ENCODE measurements around the gene TMCC1.

Gene TMCC1

DNA sequence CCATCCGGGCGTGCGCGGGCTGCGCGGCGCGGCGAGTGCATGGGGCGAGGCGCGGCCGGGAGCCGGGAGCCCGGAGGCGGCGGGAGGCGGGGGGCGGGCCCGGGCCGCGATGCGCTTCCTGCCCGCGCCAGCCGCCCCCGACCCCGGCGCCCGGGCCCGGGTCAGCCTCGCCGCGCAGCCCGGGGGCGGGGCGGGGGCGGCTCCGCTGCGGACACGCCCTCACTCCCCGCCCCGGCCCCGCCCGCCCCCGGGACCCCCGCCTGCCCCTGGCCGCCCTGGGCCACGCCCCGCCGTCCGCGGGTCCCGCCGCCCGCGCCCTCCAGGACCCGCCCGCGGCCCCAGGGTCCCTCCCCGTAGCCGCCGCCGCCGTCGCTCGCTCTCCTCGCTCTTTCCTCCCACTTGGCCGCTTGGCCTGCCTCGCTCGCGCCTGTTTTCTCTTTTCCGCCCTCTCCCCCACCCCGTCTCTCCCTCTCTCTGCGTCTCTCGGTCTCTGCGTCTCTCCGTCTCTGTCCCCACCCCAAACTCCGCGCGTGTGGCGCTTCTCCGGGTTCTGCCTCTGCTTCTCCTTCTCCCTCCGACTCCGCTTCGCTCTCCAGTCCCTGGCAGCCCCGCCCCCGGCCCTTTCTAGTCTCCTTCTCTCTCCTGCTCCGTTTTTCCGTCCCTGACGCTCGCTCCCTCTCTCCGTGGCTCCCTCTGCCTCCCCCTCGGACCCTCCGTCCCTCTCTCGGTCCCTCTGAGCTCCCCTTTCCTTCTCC is 286.7 kb downstream of the TMCC1 start, which contains the start of gene PLXND1:
Gene PLXND1, minus strand, starts transcription at position 41 of the 755 bp plus-strand sequence. Its CDS starts 37 bp downstream, at position 4.
- peak; percentile 25 to 40 for DNase-seq

GRCh38 chr3:129605922-129606635 is 287.4 kb downstream of the TMCC1 start:
- DNase-seq, result peak; percentile 10 to 13

DNA sequence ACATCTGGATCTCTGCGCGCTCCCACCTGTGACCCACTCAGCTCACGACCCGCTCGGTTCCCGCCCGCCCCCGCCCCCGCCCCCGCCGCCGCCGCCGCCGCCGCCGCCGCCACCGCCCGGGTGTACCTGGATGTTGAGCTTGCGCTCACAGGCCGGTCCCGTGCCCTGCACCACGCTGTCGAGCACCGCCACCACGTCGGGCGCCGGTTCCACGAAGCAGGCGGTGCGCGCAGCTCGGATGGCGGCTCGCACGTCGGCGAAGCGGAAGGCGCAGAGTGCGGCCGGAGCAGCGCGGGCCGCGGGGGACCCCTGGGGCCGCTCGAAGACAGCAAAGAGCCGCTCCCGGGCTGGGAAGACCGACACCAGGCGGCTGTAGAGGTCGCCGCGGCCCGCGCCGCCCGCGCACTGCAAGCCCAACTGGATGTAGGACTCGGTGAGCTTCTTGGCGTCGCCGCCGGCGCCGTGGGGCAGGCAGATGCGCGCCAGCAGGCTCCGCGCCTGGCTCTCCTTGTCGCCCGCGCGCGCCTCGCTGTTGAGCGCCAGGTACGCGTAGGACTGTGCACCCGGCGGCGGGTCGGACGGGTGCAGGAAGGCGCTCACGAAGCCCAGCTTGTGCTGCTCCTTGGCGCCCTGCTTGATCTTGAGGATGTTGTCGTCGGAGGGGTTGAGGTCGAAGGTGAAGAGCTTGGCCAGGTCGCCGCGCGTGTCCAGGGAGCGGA is 288.1 kb downstream of the TMCC1 start:
- peak; percentile 35 to 48 for DNase-seq

GRCh38 chr3:129604767-129605166 is 288.7 kb downstream of the TMCC1 start:
- DNase-seq, result no peak

DNA sequence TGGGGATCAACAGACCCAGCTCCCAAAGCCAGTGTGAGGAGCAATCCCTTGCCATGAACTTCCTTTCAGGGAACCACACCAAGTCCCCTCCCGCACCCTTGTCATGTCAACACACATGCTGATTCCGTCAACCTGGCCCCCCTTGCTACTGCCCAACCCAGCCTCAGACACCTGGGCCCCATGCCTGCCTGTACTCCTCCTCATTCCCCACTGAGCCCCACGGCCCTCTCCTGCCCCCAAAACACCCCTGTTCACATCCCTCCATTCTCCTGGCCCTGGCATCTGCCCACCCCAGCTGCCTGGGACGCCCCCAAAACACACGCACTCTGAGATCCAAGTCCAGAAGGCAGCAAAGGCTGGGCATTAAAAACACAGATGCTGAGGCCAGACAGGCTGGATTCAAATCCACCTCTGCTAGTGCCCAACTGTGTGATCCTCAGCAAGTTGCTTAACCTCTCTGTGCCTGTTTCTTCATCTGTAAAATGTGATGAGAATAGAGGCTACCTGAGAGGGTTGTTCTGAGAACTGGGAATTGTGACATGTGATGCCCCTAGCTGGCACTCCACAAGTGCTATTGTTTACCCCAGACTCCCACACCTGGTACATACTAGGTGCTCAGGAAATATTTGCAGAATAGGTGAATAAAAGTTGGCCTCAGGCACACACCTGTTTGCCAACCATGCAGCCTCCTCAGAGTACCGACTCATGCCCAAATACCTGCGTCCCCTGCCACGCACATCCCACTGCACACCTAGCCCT is 289.3 kb downstream of the TMCC1 start:
- no peak for DNase-seq

GRCh38 chr3:129603561-129603942 is 290.0 kb downstream of the TMCC1 start:
- DNase-seq, result no peak

DNA sequence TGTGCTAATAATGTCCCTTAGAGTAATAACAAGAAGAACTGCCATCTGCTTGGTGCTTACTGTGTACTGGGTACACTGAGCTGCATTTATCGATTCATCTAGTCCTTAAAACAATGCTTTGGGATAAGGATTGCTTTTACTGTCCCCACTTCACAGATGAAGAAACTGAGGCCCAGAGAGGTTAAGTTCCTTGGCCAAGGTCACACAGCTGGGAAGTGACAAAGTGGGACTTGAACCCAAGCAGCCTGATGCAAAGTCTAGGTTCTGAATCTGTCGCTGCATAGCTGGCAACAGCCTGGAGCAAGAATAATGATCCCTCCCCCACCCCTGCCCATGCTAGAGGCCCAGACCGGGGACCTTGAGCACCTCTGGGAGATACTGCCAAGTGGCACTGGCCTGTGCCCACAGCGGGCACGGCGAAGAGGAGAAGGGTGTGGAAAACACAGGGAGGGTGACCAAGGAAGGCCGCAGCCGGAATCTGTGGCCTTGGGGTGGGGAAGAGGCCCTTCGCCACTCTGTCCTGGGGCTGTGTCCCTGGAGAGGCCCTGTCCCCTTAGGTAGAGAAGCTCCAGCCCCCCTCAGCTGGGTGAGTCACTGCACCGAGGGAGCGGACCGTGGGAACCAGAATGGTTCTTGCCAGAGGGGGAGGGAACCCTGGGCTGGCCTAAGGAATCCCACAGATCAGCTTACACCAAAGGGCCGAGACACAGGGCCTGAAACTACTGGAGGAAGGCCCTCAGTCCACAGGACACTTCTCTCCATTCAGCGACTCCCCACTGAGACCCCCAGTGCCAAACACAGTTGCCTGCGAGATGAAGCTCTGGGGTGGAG is 290.6 kb downstream of the TMCC1 start:
- no peak for DNase-seq

GRCh38 chr3:129602309-129602708 is 291.2 kb downstream of the TMCC1 start:
- no peak for DNase-seq

DNA sequence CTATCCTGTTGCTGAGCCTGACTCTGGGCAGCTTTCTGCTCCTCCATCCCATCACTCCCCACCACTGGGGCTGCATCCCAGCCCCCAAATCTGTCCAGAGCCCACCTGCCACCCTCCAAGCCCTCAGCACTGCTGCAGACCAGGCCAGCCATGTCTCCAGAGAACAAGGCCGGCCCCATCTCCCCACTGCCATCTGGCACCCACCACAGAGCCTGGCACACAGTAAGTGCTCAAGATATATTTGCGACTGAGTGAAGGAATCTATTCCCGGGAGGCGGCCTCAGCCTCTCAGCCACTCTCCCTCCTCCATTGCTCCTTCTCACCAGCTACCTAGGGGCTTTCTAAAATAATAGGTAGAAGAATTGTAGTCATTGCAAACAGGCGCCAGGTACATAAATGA is 291.8 kb downstream of the TMCC1 start:
- no peak for DNase-seq

GRCh38 chr3:129600348-129600747 is 293.2 kb downstream of the TMCC1 start:
- no peak for DNase-seq

- no peak for DNase-seq
Measured at GRCh38 chr3:129599607-129600006, 293.9 kb downstream of the TMCC1 start.

DNA sequence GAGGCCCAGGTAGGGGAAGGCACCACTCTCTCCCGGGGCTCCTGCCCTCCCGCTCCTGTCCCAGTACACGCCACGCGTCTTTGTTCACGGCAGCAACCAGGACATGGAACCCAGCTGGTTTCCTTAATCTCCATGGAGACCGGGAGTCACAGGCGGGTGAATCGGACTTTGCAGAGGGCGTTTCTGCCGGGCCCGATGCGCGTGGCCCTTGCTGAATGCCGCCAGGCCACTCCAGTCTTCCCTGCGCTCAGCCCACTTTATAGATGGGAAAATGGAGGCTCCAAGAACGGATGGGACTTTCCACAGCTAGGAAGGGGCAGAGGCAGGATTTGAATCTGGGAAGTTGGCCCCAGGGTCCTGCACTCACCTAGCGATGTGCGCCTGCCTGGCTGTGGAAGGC is 294.4 kb downstream of the TMCC1 start:
- no peak for DNase-seq

- DNase-seq, result no peak
Measured at GRCh38 chr3:129598484-129598883, 295.0 kb downstream of the TMCC1 start.

DNA sequence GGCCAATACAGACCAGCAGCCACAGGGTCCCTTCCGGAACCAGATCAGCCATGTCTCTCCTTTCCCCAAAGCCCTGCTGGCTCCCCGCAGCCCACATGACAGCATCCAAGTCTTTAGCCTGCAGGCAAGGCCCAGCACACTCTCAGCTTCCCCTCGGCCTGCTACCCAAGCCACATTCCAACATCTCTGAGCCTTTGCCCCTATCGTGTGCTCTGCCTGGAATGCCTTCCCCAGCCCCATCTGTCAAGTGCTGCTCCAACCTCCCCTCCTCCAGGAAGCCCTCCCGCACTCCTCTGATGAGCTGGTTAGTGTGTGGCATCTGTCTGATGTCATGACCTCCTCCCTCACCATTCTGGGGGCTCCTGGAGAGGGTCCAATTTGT is 295.5 kb downstream of the TMCC1 start:
- no peak for DNase-seq
